ENCODE measurements around the gene GTF3C2. TPM values are rescaled to one million over a fixed set of nuclear protein-coding genes. Genes with fewer than 3 reads are reported as not detected.

Gene GTF3C2
- total RNA-seq, 1 donor from 2014 or later: 61.3 TPM

DNA sequence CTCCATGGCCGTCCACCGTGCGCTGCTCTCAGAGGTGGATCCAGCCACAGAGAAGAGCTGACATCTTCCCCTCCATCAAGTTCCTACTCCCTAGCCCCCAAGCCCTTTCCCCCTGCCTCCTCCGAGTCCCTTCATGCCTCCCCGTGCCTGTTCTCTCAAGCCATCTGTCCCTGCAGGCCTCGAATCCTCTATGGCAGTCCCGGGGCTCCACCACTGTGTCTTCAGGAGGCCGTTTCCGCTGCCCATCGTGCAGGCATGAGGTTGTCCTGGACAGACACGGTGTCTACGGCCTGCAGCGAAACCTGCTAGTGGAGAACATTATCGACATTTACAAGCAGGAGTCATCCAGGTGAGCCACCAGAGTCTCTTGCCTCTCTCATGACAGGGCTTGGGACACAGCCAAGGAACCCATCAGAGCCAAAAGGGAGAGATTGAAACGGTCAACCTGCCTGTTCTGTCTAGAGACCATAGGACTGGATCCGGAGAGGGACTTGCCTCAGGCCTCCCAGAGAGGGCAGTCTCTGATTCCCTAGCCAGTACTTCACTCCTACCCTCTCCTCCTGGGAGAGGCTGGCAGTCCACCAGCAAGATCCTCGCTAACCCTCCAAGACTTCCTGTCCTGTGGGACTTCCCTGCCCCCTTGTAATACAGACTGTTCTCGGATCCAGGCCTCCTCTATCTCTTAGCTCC lies 58.0 kb downstream of the GTF3C2 start:
- H3K9me3 ChIP-seq (ENCODE audit: insufficient read depth, low read depth, low read length): no peaks in the 10 kb centered on the region
- H3K27ac Mint-ChIP-seq (ENCODE audit: unreplicated experiment): no peak overlapping the region

GRCh38 chr2:27297195-27297594 lies 59.4 kb downstream of the GTF3C2 start:
- peaks cover 12% of the 10 kb centered on the region for H3K27me3 ChIP-seq (ENCODE audit: insufficient read depth, low read length)
- peaks cover 27% of the 10 kb centered on the region for H3K27me3 Mint-ChIP-seq (ENCODE audit: low read depth, unreplicated experiment)
- H3K27ac Mint-ChIP-seq (ENCODE audit: unreplicated experiment): no peak overlapping the region
- no peaks in the 10 kb centered on the region for H3K79me2 ChIP-seq (ENCODE audit: insufficient read depth, low read length)
- H3K9me3 Mint-ChIP-seq (ENCODE audit: unreplicated experiment): peaks cover 2% of the 10 kb centered on the region
- no peaks in the 10 kb centered on the region for H3K9me3 ChIP-seq (ENCODE audit: insufficient read depth, low read depth, low read length)
- H4K20me1 ChIP-seq (ENCODE audit: insufficient read depth, low read length): peaks cover 7% of the 10 kb centered on the region
- DNase-seq (ENCODE audit: low read depth) (no peak), FAIRE-seq (no peak)
- peaks cover 5% of the 10 kb centered on the region for H3K4me1 Mint-ChIP-seq (ENCODE audit: low read depth, unreplicated experiment)
- no peak overlapping the region for H3K27ac ChIP-seq (ENCODE audit: low read depth, low read length)
- no peaks in the 10 kb centered on the region for H3K36me3 Mint-ChIP-seq (ENCODE audit: low read depth, unreplicated experiment)
- H3K4me1 ChIP-seq (ENCODE audit: insufficient read depth, low read length): peaks cover 7% of the 10 kb centered on the region
- H3K9ac ChIP-seq (ENCODE audit: low read length): no peak overlapping the region
- H3K4me2 ChIP-seq (ENCODE audit: low read length): no peak overlapping the region
- H2AFZ ChIP-seq (ENCODE audit: low read depth, low read length): no peak overlapping the region
- no peak overlapping the region for H3K4me3 Mint-ChIP-seq (ENCODE audit: unreplicated experiment)
- H3K36me3 ChIP-seq (ENCODE audit: insufficient read depth, low read length): no peaks in the 10 kb centered on the region
- no peak overlapping the region for H3K4me3 ChIP-seq (ENCODE audit: insufficient read depth, low read depth, low read length)
- TF ChIP-seq EZH2 (IDR thresholded peaks at IDR 0.05; ENCODE audit: insufficient read depth, low read length) (no peak), CTCF (IDR thresholded peaks at IDR 0.05; ENCODE audit: insufficient read depth, low read depth, low read length) (no peak)

More for the DNA sequence above, 58.0 kb downstream of the GTF3C2 start:
- H3K4me3 ChIP-seq (ENCODE audit: insufficient read depth, low read depth, low read length): no peak overlapping the region
- peaks cover 11% of the 10 kb centered on the region for H3K27me3 ChIP-seq (ENCODE audit: insufficient read depth, low read length)
- Mint-ChIP-seq H3K4me3 (ENCODE audit: unreplicated experiment) (peak overlapping the region; percentile 13), H3K9me3 (ENCODE audit: unreplicated experiment) (peaks cover 2% of the 10 kb centered on the region), H3K36me3 (ENCODE audit: low read depth, unreplicated experiment) (no peaks in the 10 kb centered on the region), H3K27me3 (ENCODE audit: low read depth, unreplicated experiment) (peaks cover 21% of the 10 kb centered on the region), H3K4me1 (ENCODE audit: low read depth, unreplicated experiment) (no peaks in the 10 kb centered on the region)
- H3K4me1 ChIP-seq (ENCODE audit: insufficient read depth, low read length): peaks cover under 1% of the 10 kb centered on the region
- H3K9ac ChIP-seq (ENCODE audit: low read length): no peak overlapping the region
- H4K20me1 ChIP-seq (ENCODE audit: insufficient read depth, low read length): no peaks in the 10 kb centered on the region
- H3K4me2 ChIP-seq (ENCODE audit: low read length): no peak overlapping the region
- no peaks in the 10 kb centered on the region for H3K36me3 ChIP-seq (ENCODE audit: insufficient read depth, low read length)
- FAIRE-seq (no peak), DNase-seq (ENCODE audit: low read depth) (no peak)
- no peak for TF ChIP-seq CTCF (IDR thresholded peaks at IDR 0.05; ENCODE audit: insufficient read depth, low read depth, low read length)
- H3K27ac ChIP-seq (ENCODE audit: low read depth, low read length): no peak overlapping the region
- no peak overlapping the region for H2AFZ ChIP-seq (ENCODE audit: low read depth, low read length)
- no peaks in the 10 kb centered on the region for H3K79me2 ChIP-seq (ENCODE audit: insufficient read depth, low read length)

DNA sequence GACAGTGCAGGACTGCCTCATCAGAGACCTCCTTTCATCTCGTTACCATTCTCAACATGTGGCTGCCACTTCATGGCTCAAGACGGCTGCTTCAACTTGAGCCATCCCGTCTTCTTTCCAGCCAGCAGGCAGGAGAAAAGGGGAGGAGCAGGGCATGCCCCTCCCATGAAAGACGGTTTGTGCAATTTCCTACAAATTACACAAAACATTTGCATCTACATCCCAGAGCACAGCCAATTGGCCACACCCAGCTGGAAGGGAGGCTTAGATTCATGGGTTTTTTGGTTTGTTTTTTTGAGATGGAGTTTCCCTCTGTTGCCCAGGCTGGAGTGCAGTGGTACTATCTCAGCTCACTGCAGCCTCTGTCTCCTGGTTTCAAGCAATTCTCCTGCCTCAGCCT lies 60.1 kb downstream of the GTF3C2 start:
- DNase-seq (ENCODE audit: low read depth) (no peak), FAIRE-seq (no peak)
- Histone ChIP-seq H3K27me3 (ENCODE audit: insufficient read depth, low read length) (peaks cover 19% of the 10 kb centered on the region), H2AFZ (ENCODE audit: low read depth, low read length) (no peak overlapping the region), H3K4me2 (ENCODE audit: low read length) (no peak overlapping the region), H3K9me3 (ENCODE audit: insufficient read depth, low read depth, low read length) (no peaks in the 10 kb centered on the region), H4K20me1 (ENCODE audit: insufficient read depth, low read length) (peaks cover 7% of the 10 kb centered on the region), H3K4me1 (ENCODE audit: insufficient read depth, low read length) (peaks cover 7% of the 10 kb centered on the region), H3K79me2 (ENCODE audit: insufficient read depth, low read length) (no peaks in the 10 kb centered on the region), H3K27ac (ENCODE audit: low read depth, low read length) (no peak overlapping the region), H3K4me3 (ENCODE audit: insufficient read depth, low read depth, low read length) (no peak overlapping the region), H3K36me3 (ENCODE audit: insufficient read depth, low read length) (no peaks in the 10 kb centered on the region), H3K9ac (ENCODE audit: low read length) (no peak overlapping the region)
- peaks cover 33% of the 10 kb centered on the region for H3K27me3 Mint-ChIP-seq (ENCODE audit: low read depth, unreplicated experiment)
- TF ChIP-seq CTCF (IDR thresholded peaks at IDR 0.05; ENCODE audit: insufficient read depth, low read depth, low read length) (no peak), EZH2 (IDR thresholded peaks at IDR 0.05; ENCODE audit: insufficient read depth, low read length) (no peak)
- H3K36me3 Mint-ChIP-seq (ENCODE audit: low read depth, unreplicated experiment): no peaks in the 10 kb centered on the region
- H3K4me1 Mint-ChIP-seq (ENCODE audit: low read depth, unreplicated experiment): peaks cover 5% of the 10 kb centered on the region
- no peak overlapping the region for H3K4me3 Mint-ChIP-seq (ENCODE audit: unreplicated experiment)
- no peak overlapping the region for H3K27ac Mint-ChIP-seq (ENCODE audit: unreplicated experiment)
- H3K9me3 Mint-ChIP-seq (ENCODE audit: unreplicated experiment): peaks cover 2% of the 10 kb centered on the region
